ENCODE measurements around the gene MORN5. TPM values are rescaled to one million over a fixed set of nuclear protein-coding genes. Genes with fewer than 3 reads are reported as not detected.

The MORN5 gene
- total RNA-seq, 2 experiments from 2014 or later: not detected

DNA sequence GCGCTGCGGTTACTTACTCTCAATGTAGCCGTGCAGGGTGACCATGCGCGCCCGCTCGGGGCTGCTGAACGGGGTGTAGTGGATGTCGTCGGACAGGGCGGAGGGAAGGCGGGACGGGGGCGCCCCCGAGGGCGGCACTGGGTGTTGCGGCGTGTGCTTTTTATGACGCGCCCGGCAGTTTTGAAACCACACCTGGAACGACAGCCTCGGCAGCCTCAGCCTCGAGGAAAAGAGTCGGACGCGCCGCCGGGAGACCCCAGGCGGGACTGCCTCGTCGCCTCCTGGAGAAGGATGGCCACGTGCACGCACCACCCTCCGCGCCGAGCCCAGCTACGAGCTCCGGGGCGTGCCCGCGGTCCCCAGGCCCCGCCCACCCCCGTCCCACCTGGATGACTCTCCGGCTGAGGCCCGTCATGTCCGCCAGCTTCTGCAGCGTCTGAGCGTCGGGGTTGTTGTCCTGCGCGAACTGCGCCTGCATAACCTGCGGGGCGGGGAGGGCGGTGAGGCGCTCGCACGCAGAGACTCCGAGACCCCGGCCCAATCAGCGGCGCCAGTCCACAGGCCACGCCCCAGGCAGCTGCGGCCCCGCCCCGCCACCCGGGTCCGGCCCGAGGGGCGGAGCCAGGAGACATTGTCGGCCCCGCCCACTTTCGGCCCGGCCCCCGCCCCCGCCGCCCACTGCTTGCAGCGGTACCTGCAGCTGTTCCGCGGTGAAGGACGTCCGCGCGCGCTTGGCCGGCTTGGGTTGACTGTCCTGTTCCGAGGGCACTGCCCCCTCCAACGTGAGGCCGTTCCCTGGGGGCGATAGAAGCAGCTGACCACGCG is 54.1 kb downstream of the MORN5 start:
- Mint-ChIP-seq H3K4me1 (ENCODE audit: low read depth) (peaks cover 14% of the 10 kb centered on the region), H3K9me3 (no peaks in the 10 kb centered on the region), H3K27me3 (ENCODE audit: low read depth) (peaks cover 67% of the 10 kb centered on the region), H3K4me3 (peak overlapping the region; percentile 60), H3K36me3 (ENCODE audit: low read depth) (no peaks in the 10 kb centered on the region), H3K27ac (no peak overlapping the region)
- CTCF ChIA-PET: no interaction called here
- intact Hi-C loops (cut with micrococcal nuclease): no loop called here
- peak; percentile 64 for DNase-seq

DNA sequence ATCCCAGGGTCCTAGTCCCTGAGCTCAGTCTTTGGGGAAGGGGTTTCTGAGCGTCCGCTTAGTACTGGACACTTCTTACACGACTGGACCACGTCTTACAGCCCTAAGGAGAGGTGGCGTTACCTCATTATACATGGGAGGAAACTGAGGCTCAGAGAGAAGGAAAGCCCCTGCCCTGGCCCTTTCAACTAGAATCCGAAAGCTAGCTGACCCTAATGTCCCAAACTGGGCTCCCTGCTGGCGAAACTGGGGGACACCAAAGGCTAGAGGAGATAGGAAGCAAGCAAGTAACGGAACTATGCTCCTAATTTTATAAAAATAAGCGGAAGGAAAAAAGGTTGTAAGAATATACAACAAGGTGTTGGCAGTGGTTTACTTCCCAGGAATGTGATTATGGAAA is 54.8 kb downstream of the MORN5 start:
- intact Hi-C loops (cut with micrococcal nuclease): no loop called here
- DNase-seq: no peak
- CTCF ChIA-PET: no interaction called here
- Mint-ChIP-seq H3K9me3 (no peaks in the 10 kb centered on the region), H3K4me3 (no peak overlapping the region), H3K27me3 (ENCODE audit: low read depth) (peaks cover 74% of the 10 kb centered on the region), H3K4me1 (ENCODE audit: low read depth) (peaks cover 20% of the 10 kb centered on the region), H3K36me3 (ENCODE audit: low read depth) (no peaks in the 10 kb centered on the region), H3K27ac (no peak overlapping the region)

DNA sequence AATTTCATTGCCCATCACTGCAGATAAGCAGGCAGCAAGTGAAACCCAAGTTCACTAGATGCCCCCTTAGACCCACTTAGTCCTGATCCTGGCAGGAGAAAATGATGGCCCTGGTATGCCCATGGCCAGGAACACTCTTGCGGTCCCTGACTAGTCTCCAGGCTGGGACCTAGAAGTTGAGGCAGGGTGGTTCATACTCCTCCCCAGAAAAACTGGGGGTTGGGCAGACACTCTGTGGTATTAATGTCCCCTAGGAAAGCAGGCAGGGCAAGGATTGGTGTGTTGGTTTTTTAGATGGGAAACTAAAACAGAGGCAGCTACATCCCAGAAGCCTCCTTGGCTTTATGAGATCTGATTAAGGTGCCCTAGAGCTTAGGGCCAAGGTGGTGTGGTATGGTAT is 56.0 kb downstream of the MORN5 start:
- CTCF ChIA-PET: interaction anchor here (1.8 kb wide), 1 partner anchor 91 kb away, joined by 5 read pairs; no protein-coding TSS in a partner anchor
- intact Hi-C loops (cut with micrococcal nuclease): no loop called here
- H3K27ac Mint-ChIP-seq: no peak overlapping the region

DNA sequence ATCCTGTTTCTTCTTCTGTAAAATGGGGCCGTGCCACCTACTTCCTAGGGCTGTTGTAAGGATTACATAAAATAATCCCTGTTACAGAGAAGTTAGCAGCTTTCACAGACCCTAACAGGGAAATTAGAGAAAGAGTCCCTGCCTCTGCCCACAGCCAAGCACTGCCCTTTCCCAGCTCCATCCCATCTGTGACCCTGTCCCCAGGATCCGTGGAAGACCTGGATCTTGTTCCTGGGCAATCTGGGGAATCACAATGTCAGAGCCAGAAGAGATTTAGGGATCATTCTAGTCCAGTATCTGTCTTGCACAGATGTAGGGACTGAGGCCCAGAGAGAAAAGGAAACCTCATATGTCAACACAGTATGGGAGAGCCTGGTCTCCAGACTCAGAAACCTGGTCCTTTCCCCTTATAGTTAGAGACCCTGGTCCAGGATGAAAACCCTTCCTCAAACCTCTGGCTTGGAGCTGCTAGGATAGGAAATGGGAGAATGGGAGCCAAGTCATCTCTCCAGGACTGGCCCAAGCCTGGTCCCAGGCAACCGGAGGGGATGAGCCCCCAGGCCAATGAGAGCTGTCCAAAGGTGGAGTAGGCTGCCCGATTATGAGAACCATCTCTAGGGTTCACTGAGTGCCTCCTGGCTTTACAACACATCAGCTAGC is 56.6 kb downstream of the MORN5 start:
- CTCF ChIA-PET: interaction anchor here (1.8 kb wide), 1 partner anchor 92 kb away, joined by 5 read pairs; no protein-coding TSS in a partner anchor
- no peak overlapping the region for H3K27ac Mint-ChIP-seq

More for the DNA sequence above, 56.0 kb downstream of the MORN5 start:
- Mint-ChIP-seq H3K4me1 (ENCODE audit: low read depth) (peaks cover 26% of the 10 kb centered on the region), H3K36me3 (ENCODE audit: low read depth) (no peaks in the 10 kb centered on the region), H3K9me3 (no peaks in the 10 kb centered on the region), H3K27me3 (ENCODE audit: low read depth) (peaks cover 79% of the 10 kb centered on the region), H3K4me3 (no peak overlapping the region)
- no peak for DNase-seq

DNA sequence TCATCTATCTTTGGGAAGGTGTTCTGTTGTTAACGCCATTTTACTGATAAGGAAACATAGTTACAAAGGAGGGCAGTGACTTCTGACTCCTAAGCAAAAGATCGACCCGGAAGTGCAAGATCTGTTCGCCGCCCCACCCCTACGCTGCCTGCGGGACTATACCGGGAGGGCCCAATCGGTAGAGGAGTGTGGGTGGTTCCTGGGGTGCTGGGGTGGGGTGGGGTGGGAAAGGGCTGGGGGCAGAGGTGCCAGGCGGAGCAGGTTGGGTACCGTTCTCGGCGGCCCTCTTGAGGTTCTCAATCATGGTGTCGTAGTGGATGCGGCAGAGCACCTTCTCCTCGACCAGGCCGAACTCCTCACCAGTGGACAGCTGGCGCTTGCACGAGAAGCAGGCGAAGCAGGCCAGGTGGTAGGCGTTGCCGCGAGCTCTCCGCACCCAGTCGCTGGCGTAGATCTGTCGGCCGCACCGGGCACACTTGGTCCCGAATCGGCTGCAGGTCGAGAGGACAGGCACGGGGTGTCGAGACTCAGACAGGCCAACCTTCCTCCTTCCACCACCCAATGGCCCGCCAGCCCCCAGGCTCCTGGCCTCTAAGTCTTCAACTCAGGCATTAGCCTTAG is 57.2 kb downstream of the MORN5 start:
- no peak overlapping the region for H3K4me3 Mint-ChIP-seq
- intact Hi-C loops (cut with micrococcal nuclease): no loop called here
- H3K36me3 Mint-ChIP-seq (ENCODE audit: low read depth): no peaks in the 10 kb centered on the region
- no peak overlapping the region for H3K27ac Mint-ChIP-seq
- CTCF ChIA-PET: interaction anchor here (1.8 kb wide), 1 partner anchor 92 kb away, joined by 5 read pairs; no protein-coding TSS in a partner anchor
- peaks cover 78% of the 10 kb centered on the region for H3K27me3 Mint-ChIP-seq (ENCODE audit: low read depth)
- DNase-seq: no peak
- H3K9me3 Mint-ChIP-seq: no peaks in the 10 kb centered on the region
- H3K4me1 Mint-ChIP-seq (ENCODE audit: low read depth): peaks cover 26% of the 10 kb centered on the region

More for the DNA sequence above, 56.6 kb downstream of the MORN5 start:
- no peak for DNase-seq
- Mint-ChIP-seq H3K4me3 (no peak overlapping the region), H3K36me3 (ENCODE audit: low read depth) (no peaks in the 10 kb centered on the region), H3K4me1 (ENCODE audit: low read depth) (peaks cover 26% of the 10 kb centered on the region), H3K27me3 (ENCODE audit: low read depth) (peaks cover 78% of the 10 kb centered on the region), H3K9me3 (no peaks in the 10 kb centered on the region)
- intact Hi-C loops (cut with micrococcal nuclease): no loop called here

DNA sequence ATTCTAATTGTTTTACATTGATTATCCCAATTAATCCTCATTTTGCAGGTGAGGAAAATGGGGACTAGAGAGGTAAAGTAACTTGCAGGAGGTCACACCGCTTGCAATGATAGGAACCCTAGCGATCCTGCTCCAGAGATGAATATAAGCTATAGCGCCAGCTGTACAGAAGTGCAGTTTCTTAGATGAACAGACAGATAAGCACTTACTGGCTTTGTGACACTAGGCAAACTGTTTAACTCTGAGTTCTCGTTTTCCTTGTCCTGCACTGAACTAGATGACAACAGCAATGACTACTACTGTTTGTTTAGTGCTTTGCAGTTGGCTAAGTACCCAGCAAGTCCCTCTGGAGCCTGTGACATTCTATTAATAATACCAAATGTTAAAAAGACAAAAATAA is 57.9 kb downstream of the MORN5 start:
- H3K4me1 Mint-ChIP-seq (ENCODE audit: low read depth): peaks cover 26% of the 10 kb centered on the region
- intact Hi-C loops (cut with micrococcal nuclease): no loop called here

DNA sequence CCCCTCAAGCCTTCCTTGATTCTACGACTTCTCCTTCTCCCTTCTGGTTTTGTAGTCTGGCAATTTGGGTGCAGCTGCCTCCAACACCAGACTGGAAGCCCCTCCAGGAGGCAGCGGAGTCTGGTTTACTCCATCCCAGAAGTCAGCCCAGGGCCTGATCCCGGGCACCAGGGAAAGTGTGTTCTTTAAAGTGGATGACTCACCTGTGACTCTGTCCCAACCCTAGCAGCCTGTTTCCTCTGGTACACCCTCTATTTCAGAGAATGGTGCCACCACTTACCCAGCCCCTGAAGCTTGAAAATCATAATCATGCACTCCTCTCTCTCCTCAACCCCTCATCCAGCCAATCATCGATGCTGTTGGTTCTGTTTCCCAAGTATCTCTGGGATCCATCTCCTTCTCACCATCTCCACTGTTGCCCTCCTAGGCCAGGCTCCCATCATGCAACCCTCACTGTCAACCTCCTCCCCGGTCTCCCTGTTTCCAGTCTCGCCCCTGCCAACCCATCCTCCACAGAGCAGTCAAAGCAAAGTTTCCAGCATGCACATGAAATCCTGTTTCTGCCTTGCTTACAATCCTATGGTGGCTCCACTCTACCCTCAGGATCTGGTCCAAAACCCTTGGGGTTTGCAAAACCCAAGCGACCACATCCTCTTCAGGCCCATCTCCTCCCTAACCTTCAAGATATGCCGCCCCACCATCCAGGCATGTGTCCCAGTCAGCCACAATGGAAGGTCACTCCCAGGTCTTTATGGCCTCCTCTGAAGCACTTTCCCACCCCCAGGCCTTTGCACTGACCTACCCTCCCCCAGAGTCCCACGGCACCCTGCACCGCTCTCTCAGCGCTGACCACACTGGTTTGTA is 58.6 kb downstream of the MORN5 start:
- no peaks in the 10 kb centered on the region for H3K9me3 Mint-ChIP-seq
- CTCF ChIA-PET: no interaction called here
- H3K36me3 Mint-ChIP-seq (ENCODE audit: low read depth): no peaks in the 10 kb centered on the region
- intact Hi-C loops (cut with micrococcal nuclease): no loop called here
- H3K4me1 Mint-ChIP-seq (ENCODE audit: low read depth): peaks cover 23% of the 10 kb centered on the region
- DNase-seq: no peak
- no peak overlapping the region for H3K4me3 Mint-ChIP-seq
- H3K27me3 Mint-ChIP-seq (ENCODE audit: low read depth): peaks cover 77% of the 10 kb centered on the region
- no peak overlapping the region for H3K27ac Mint-ChIP-seq

More for the DNA sequence above, 57.9 kb downstream of the MORN5 start:
- no peak overlapping the region for H3K27ac Mint-ChIP-seq
- no peak for DNase-seq
- H3K4me3 Mint-ChIP-seq: no peak overlapping the region
- H3K36me3 Mint-ChIP-seq (ENCODE audit: low read depth): no peaks in the 10 kb centered on the region
- CTCF ChIA-PET: no interaction called here
- H3K27me3 Mint-ChIP-seq (ENCODE audit: low read depth): peaks cover 78% of the 10 kb centered on the region
- no peaks in the 10 kb centered on the region for H3K9me3 Mint-ChIP-seq

DNA sequence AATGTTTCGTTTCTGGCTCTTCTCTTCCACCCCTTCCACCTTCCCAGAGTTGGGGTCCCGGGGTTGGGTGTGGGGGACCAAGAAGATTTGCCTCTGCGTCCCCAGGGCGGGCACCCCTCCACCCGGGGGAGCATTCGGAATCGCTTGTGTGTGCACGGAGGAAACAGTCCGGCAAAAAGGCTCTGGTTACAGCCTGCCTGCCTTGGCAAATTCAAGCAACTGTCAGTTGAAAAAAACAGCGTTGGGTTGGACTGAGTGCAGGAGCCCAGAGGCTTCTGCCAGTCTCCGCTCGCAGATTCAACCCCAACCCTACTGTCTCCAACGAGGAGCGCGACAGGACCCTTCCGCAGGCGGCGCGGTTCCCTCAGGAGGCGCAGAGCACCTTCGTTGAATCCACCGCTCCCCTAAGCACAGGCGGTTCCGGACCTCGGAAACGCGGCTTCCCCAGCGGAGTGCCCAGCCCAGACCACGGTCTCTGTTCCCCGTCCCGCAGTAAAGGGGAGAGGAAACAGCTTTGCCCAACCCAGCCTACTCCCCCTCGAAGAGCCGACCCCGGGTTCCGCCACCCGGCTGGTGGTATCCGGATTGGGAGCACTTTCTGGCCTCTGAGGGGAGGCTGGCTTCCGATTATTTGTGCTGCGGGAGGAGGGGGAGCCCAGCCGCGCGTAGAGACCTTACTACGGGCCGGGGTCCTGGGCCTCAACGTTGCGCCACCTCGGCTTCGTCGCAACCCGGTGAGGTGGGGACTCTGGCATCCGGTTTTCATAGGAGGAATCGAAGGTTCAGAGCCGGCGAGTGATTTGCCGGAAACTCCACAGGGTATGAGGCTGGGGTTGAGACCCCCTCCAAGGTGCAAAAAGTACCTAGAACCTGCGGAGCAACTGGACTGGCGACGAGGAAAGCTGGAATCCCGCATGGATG is 59.5 kb downstream of the MORN5 start:
- CTCF ChIA-PET: no interaction called here
- Mint-ChIP-seq H3K4me1 (ENCODE audit: low read depth) (peaks cover 23% of the 10 kb centered on the region), H3K27me3 (ENCODE audit: low read depth) (peaks cover 75% of the 10 kb centered on the region), H3K27ac (no peak overlapping the region), H3K36me3 (ENCODE audit: low read depth) (no peaks in the 10 kb centered on the region), H3K9me3 (no peaks in the 10 kb centered on the region), H3K4me3 (peak overlapping the region; percentile 48)
- no peak for DNase-seq
- intact Hi-C loops (cut with micrococcal nuclease): no loop called here

DNA sequence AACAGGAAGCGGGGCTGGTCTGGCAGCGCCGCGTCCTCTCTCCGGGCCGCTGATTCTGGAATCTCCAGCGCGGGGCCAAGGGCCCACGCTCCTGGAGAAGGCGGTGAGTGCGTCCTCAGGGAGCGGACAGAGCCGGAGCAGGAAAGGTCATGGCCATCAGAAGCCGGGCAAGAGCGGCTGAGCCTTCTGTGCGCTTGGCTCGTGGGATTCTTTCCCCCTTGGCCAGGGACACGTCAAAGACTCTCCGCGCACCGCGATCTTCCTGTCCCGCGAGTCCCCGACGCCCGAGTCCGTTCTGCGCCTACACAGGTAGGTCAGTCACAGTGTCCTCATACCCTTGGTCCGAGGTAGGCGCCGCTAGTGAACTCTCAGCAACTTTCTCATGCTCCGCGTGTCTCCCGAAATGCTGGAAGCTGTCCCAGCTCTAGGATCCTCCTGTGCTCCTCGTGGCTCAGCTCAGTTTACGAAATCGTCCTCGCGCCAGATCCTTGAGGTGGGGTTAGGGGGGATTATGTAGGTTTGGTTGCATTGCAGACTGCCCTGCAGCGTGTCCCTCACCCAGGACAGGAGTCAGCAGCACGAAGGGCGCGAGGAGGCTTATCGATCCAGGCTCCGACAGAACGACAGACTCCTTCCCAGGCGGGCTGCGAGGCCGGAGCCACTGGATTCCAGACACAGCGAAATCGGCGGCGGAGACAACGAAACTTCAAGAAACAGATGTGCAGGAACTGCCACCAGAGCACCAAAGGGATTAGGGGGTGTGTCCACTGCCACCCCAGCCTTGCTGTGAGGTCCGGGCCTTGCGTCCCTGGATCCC is 60.4 kb downstream of the MORN5 start:
- Mint-ChIP-seq H3K4me3 (no peak overlapping the region), H3K27me3 (ENCODE audit: low read depth) (peaks cover 75% of the 10 kb centered on the region), H3K4me1 (ENCODE audit: low read depth) (peaks cover 21% of the 10 kb centered on the region), H3K9me3 (no peaks in the 10 kb centered on the region), H3K36me3 (ENCODE audit: low read depth) (no peaks in the 10 kb centered on the region), H3K27ac (no peak overlapping the region)
- intact Hi-C loops (cut with micrococcal nuclease): no loop called here
- DNase-seq: no peak
- CTCF ChIA-PET: interaction anchor here (0.7 kb wide), 1 partner anchor 85 kb away, joined by 3 read pairs; no protein-coding TSS in a partner anchor

DNA sequence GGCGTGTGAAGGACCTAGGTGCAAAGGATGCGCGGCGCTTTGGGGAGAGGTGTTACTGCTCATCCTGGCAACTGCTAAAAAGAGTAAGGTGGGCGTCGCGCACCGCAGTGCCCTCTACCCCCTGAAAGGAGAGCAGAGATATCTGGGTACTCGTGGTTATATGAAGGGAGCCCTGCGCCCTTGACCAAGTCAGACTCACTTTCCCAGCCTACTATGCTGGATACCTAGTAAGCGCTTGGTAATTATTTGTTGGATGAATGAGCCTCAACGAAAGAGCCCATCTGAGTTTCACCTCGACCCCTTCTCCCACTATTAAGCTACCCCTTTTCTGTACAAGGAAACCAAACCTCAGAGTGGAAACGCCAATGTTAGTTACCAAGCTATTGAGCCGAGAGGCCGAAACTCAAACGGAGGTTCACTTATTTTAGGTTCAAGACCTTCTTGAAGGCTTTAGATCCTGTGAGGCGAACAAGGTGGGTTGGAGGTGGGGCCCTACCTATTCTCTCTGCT is 61.0 kb downstream of the MORN5 start:
- peaks cover 21% of the 10 kb centered on the region for H3K4me1 Mint-ChIP-seq (ENCODE audit: low read depth)
- intact Hi-C loops (cut with micrococcal nuclease): no loop called here
- H3K9me3 Mint-ChIP-seq: no peaks in the 10 kb centered on the region
- no peak overlapping the region for H3K4me3 Mint-ChIP-seq
- H3K27ac Mint-ChIP-seq: no peak overlapping the region
- no peak for DNase-seq
- peaks cover 74% of the 10 kb centered on the region for H3K27me3 Mint-ChIP-seq (ENCODE audit: low read depth)
- no peaks in the 10 kb centered on the region for H3K36me3 Mint-ChIP-seq (ENCODE audit: low read depth)
- CTCF ChIA-PET: interaction anchor here (0.7 kb wide), 1 partner anchor 85 kb away, joined by 3 read pairs; no protein-coding TSS in a partner anchor
